Measurements from ENCODE around the gene NUDT8.

- no peak for TF ChIP-seq CTCF (IDR thresholded peaks at IDR 0.05; ENCODE audit: low read length)
- no peak for TF ChIP-seq EZH2 (IDR thresholded peaks at IDR 0.05; ENCODE audit: borderline replicate concordance, low read length)
Measured at GRCh38 chr11:67647471-67647870, 17.7 kb upstream of the NUDT8 start.
